ENCODE measurements around the gene PPP1R2. TPM values are rescaled to one million over a fixed set of nuclear protein-coding genes. Genes with fewer than 3 reads are reported as not detected.

The PPP1R2 gene
- polyA plus RNA-seq, 1 donor from 2014 or later = 113 TPM

- H3K79me2 ChIP-seq (replicated peaks; ENCODE audit: insufficient read depth, low read length) = peaks cover 45% of the 10 kb centered on the region
- H3K4me2 ChIP-seq (ENCODE audit: low read length) = peak overlapping the region; percentile 72
- H3K4me3 ChIP-seq (ENCODE audit: low read length) = peak overlapping the region; percentile 75
- H3K27me3 ChIP-seq (ENCODE audit: insufficient read depth, low read depth, low read length) = no peaks in the 10 kb centered on the region
- H3K36me3 ChIP-seq (ENCODE audit: insufficient read depth, low read length) = no peaks in the 10 kb centered on the region
- no peaks in the 10 kb centered on the region for H3K9me2 ChIP-seq (ENCODE audit: insufficient read depth, low read length)
- no peaks in the 10 kb centered on the region for H3K9me3 ChIP-seq (ENCODE audit: low read length)
- no peaks in the 10 kb centered on the region for H4K20me1 ChIP-seq (ENCODE audit: insufficient read depth)
- H3K27ac ChIP-seq (ENCODE audit: low read length) = peak overlapping the region; percentile 88
- no peak for TF ChIP-seq REST (IDR thresholded peaks at IDR 0.05; ENCODE audit: borderline replicate concordance)
- TF ChIP-seq TAF1 (IDR thresholded peaks at IDR 0.05; ENCODE audit: low read depth) = no peak
- no peak for TF ChIP-seq CTCF (IDR thresholded peaks at IDR 0.05; ENCODE audit: poor library complexity, severe bottlenecking)
- TF ChIP-seq SMC3 (conservative IDR thresholded peaks at IDR 0.05; ENCODE audit: poor library complexity) = no peak
- TF ChIP-seq EP300 (conservative IDR thresholded peaks at IDR 0.05; ENCODE audit: poor library complexity, severe bottlenecking) = no peak
- TF ChIP-seq EZH2 (IDR thresholded peaks at IDR 0.05; ENCODE audit: borderline replicate concordance, insufficient read depth, low read length, poor library complexity, severe bottlenecking) = no peak
- TF ChIP-seq MXI1 (conservative IDR thresholded peaks at IDR 0.05; ENCODE audit: poor library complexity, severe bottlenecking) = no peak
- TF ChIP-seq RAD21 (conservative IDR thresholded peaks at IDR 0.05) = no peak
- no peak for TF ChIP-seq POLR2AphosphoS5 (IDR thresholded peaks at IDR 0.05)
- H3K9ac ChIP-seq (ENCODE audit: low read length) = peak overlapping the region; percentile 94
- peak overlapping the region; percentile 80 for H2AFZ ChIP-seq (ENCODE audit: low read depth, low read length)
- no peaks in the 10 kb centered on the region for H3F3A ChIP-seq (ENCODE audit: insufficient read depth, low read length, poor library complexity, severe bottlenecking)
Measured at GRCh38 chr3:195542316-195542697, 818 bp downstream of the PPP1R2 start.

DNA sequence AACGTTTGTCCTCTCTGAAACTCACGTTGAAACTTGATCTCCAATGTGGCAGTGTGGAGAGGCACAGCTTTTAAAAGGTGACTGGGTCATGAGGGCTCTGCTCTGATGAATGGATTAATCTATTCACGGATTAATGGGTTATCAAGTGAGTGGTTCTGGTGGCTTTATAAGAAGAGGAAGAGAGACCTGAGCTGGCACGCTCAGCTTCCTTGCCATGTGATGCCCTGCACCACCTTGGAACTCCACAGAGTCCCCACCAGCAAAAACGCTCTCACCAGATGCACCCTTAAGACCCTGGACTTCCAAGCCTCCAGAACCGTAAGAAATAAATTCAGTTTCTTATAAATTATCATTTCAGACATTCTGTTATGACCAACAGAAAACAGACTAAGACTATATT, 2.6 kb downstream of the PPP1R2 start:
- H3K4me2 ChIP-seq (ENCODE audit: low read length) = peak overlapping the region; percentile 72
- no peak overlapping the region for H3K9ac ChIP-seq (ENCODE audit: low read length)
- H3K4me3 ChIP-seq (ENCODE audit: low read length) = peak overlapping the region; percentile 75
- no peaks in the 10 kb centered on the region for H3F3A ChIP-seq (ENCODE audit: insufficient read depth, low read length, poor library complexity, severe bottlenecking)
- H3K27ac ChIP-seq (ENCODE audit: low read length) = no peak overlapping the region
- no peaks in the 10 kb centered on the region for H3K9me3 ChIP-seq (ENCODE audit: low read length)
- H3K27me3 ChIP-seq (ENCODE audit: insufficient read depth, low read depth, low read length) = no peaks in the 10 kb centered on the region
- no peaks in the 10 kb centered on the region for H3K36me3 ChIP-seq (ENCODE audit: insufficient read depth, low read length)
- TF ChIP-seq POLR2AphosphoS5 (IDR thresholded peaks at IDR 0.05) = no peak
- no peak for TF ChIP-seq CTCF (IDR thresholded peaks at IDR 0.05; ENCODE audit: poor library complexity, severe bottlenecking)
- no peak for TF ChIP-seq TAF1 (IDR thresholded peaks at IDR 0.05; ENCODE audit: low read depth)
- no peak for TF ChIP-seq REST (IDR thresholded peaks at IDR 0.05; ENCODE audit: borderline replicate concordance)
- no peak for TF ChIP-seq EP300 (conservative IDR thresholded peaks at IDR 0.05; ENCODE audit: poor library complexity, severe bottlenecking)
- no peak for TF ChIP-seq SMC3 (conservative IDR thresholded peaks at IDR 0.05; ENCODE audit: poor library complexity)
- TF ChIP-seq RAD21 (conservative IDR thresholded peaks at IDR 0.05) = no peak
- no peak for TF ChIP-seq MXI1 (conservative IDR thresholded peaks at IDR 0.05; ENCODE audit: poor library complexity, severe bottlenecking)
- TF ChIP-seq EZH2 (IDR thresholded peaks at IDR 0.05; ENCODE audit: borderline replicate concordance, insufficient read depth, low read length, poor library complexity, severe bottlenecking) = no peak
- no peaks in the 10 kb centered on the region for H4K20me1 ChIP-seq (ENCODE audit: insufficient read depth)
- H3K9me2 ChIP-seq (ENCODE audit: insufficient read depth, low read length) = no peaks in the 10 kb centered on the region
- H3K79me2 ChIP-seq (replicated peaks; ENCODE audit: insufficient read depth, low read length) = peaks cover 60% of the 10 kb centered on the region
- no peak overlapping the region for H2AFZ ChIP-seq (ENCODE audit: low read depth, low read length)
